ENCODE measurements around the gene CRYGC.
"Not testable (repeated sequence)": the region's sequence is repeated elsewhere in the genome, so short reads cannot be mapped to it uniquely, and the experiment has no call there.

The CRYGC gene

GRCh38 chr2:208150956-208151355 is 21.3 kb upstream of the CRYGC start:
- Histone ChIP-seq H3K9ac (ENCODE audit: low read length in 2 of 2) (no peak overlapping the region), H3K4me1 (ENCODE audit: control insufficient read depth, insufficient read depth, low read length) (no peaks in the 10 kb centered on the region), H3K27ac (ENCODE audit: low read length) (no peak overlapping the region), H3K27me3 (ENCODE audit: control insufficient read depth in 1 of 2, insufficient read depth in 2 of 2, low read length in 2 of 2) (no peaks in the 10 kb centered on the region), H3K36me3 (ENCODE audit: control insufficient read depth in 2 of 2, insufficient read depth in 2 of 2, low read length in 2 of 2) (no peaks in the 10 kb centered on the region), H3K9me3 (ENCODE audit: control insufficient read depth in 2 of 2, low read length in 2 of 2) (no peaks in the 10 kb centered on the region), H3K4me3 (ENCODE audit: low read length in 2 of 2) (no peak overlapping the region)

DNA sequence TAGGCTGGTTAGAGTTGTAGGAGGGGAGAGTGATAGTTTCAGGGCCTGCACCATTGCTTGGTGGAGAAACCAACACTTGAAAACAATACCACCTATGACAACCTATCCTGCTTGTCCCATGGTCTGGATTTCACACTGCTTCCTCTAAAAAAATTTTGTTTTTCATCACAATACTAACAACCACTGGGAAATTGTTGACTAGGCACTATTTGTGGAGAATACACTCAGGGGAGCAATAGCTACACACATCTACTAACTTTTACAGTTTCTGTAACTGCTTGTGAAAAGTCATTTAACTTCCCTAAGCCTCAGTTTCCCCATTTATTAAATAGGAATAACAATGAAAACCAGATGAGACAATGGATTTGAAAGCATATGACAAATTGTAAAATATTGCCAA is 20.5 kb upstream of the CRYGC start:
- Histone ChIP-seq H3K4me3 (ENCODE audit: low read length in 2 of 2) (no peak overlapping the region), H3K27me3 (ENCODE audit: control insufficient read depth in 1 of 2, insufficient read depth in 2 of 2, low read length in 2 of 2) (no peaks in the 10 kb centered on the region), H3K4me1 (ENCODE audit: control insufficient read depth, insufficient read depth, low read length) (no peaks in the 10 kb centered on the region), H3K9me3 (ENCODE audit: control insufficient read depth in 2 of 2, low read length in 2 of 2) (no peaks in the 10 kb centered on the region), H3K36me3 (ENCODE audit: control insufficient read depth in 2 of 2, insufficient read depth in 2 of 2, low read length in 2 of 2) (no peaks in the 10 kb centered on the region), H3K9ac (ENCODE audit: low read length in 2 of 2) (no peak overlapping the region), H3K27ac (ENCODE audit: low read length) (no peak overlapping the region)

DNA sequence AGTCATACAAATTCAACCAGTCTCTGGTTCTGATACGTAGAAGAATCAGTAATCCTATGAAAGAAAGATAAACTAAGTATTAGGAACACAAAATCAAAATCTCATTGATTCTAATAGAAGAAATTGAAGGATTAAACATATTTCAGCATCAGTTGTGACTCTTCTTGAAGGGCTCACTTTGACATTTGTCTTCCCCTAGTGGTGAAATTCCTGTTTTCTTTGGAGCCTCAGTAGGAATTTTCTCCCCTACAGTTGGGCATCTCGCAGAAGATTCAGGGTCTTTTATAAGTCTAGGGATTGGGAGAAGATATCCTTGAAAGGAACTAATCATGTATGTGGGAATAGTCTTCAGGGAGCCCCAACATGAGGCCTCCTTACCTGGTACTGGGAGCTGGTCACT is 19.2 kb upstream of the CRYGC start:
- H3K4me3 ChIP-seq (ENCODE audit: low read length in 2 of 2): no peak overlapping the region
- H3K9me3 ChIP-seq (ENCODE audit: control insufficient read depth in 2 of 2, low read length in 2 of 2): no peaks in the 10 kb centered on the region
- no peak overlapping the region for H3K27ac ChIP-seq (ENCODE audit: low read length)
- no peaks in the 10 kb centered on the region for H3K36me3 ChIP-seq (ENCODE audit: control insufficient read depth in 2 of 2, insufficient read depth in 2 of 2, low read length in 2 of 2)
- no peaks in the 10 kb centered on the region for H3K27me3 ChIP-seq (ENCODE audit: control insufficient read depth in 1 of 2, insufficient read depth in 2 of 2, low read length in 2 of 2)
- no peak overlapping the region for H3K9ac ChIP-seq (ENCODE audit: low read length in 2 of 2)
- no peaks in the 10 kb centered on the region for H3K4me1 ChIP-seq (ENCODE audit: control insufficient read depth, insufficient read depth, low read length)

DNA sequence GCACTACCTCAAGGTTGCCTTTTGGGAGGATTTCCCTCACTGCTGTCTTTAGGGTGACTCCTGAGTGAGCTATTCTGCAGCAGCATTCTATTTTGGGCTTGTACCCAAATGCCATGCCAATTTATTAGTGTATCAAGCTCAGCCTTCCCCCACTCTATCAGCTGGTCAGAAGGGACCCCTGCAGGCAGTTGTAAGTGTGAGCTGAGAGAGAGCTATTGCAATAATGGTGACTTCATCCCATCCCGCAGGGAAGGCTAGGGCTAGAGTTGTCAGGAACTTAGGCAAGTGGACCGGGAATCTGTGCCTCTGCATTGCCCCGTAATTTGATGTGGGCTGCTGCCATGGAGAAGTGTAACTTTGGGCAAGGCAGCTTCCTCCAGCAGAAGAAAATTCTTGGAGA is 18.1 kb upstream of the CRYGC start:
- no peak overlapping the region for H3K27ac ChIP-seq (ENCODE audit: low read length)

DNA sequence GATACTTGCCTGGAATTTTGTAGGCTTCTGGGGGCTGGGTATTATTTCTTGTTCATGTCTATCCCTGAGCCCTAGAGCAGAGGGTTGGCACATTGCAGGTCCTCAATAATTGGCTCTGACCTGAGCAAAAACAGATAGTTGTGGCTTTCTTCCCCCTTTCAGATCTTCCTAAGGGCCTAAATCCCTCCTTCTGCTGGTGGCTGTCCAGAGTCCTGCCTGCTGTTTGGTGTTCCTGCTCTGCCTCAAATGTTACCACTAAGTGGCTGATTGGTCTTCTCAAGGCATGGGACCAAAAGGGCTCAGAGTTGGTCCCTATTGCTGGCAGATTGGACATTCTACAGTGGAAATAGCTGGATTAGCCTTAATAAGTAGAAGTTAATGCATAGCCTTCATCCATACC is 17.4 kb upstream of the CRYGC start:
- Histone ChIP-seq H3K4me3 (ENCODE audit: low read length in 2 of 2) (no peak overlapping the region), H3K27ac (ENCODE audit: low read length) (no peak overlapping the region), H3K36me3 (ENCODE audit: control insufficient read depth in 2 of 2, insufficient read depth in 2 of 2, low read length in 2 of 2) (no peaks in the 10 kb centered on the region), H3K9ac (ENCODE audit: low read length in 2 of 2) (no peak overlapping the region), H3K9me3 (ENCODE audit: control insufficient read depth in 2 of 2, low read length in 2 of 2) (no peaks in the 10 kb centered on the region), H3K27me3 (ENCODE audit: control insufficient read depth in 1 of 2, insufficient read depth in 2 of 2, low read length in 2 of 2) (no peaks in the 10 kb centered on the region), H3K4me1 (ENCODE audit: control insufficient read depth, insufficient read depth, low read length) (no peaks in the 10 kb centered on the region)

More for the DNA sequence above, 18.1 kb upstream of the CRYGC start:
- no peaks in the 10 kb centered on the region for H3K27me3 ChIP-seq (ENCODE audit: control insufficient read depth in 1 of 2, insufficient read depth in 2 of 2, low read length in 2 of 2)
- no peaks in the 10 kb centered on the region for H3K36me3 ChIP-seq (ENCODE audit: control insufficient read depth in 2 of 2, insufficient read depth in 2 of 2, low read length in 2 of 2)
- H3K9ac ChIP-seq (ENCODE audit: low read length in 2 of 2): no peak overlapping the region
- H3K4me3 ChIP-seq (ENCODE audit: low read length in 2 of 2): no peak overlapping the region
- no peaks in the 10 kb centered on the region for H3K4me1 ChIP-seq (ENCODE audit: control insufficient read depth, insufficient read depth, low read length)
- no peaks in the 10 kb centered on the region for H3K9me3 ChIP-seq (ENCODE audit: control insufficient read depth in 2 of 2, low read length in 2 of 2)

DNA sequence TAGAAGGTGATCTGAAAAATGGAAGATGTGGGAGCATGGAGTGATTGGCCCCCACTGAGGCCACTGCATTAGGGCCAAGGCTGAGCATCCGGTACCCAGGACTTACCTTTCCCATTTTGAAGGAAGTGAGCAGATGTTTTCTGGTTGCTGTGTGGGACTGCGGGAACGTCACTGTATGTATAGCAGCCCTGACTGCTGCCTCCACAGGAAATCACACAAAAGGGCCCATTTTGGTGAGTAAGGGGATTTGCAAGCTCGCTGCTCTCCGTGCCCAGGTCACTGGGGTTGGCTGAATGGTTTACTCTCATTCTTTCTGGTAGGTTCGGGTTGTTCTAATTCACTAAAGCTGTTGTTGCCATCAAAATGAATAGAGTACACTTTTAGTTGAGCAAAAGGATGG is 16.4 kb upstream of the CRYGC start, which contains the start of gene CRYGB:
Gene CRYGB (minus strand): TSS at position 153 of the 400 bp plus-strand sequence. CDS start 38 bp downstream, at position 115.
- H3K4me3 ChIP-seq (ENCODE audit: low read length in 2 of 2): no peak within 1 kb of the TSS
- no peak within 1 kb of the TSS for H3K27ac ChIP-seq (ENCODE audit: low read length)
- no peaks in the 10 kb centered on the region for H3K4me1 ChIP-seq (ENCODE audit: control insufficient read depth, insufficient read depth, low read length)
- H3K36me3 ChIP-seq (ENCODE audit: control insufficient read depth in 2 of 2, insufficient read depth in 2 of 2, low read length in 2 of 2): no peaks in the 10 kb centered on the region
- H3K9me3 ChIP-seq (ENCODE audit: control insufficient read depth in 2 of 2, low read length in 2 of 2): no peaks in the 10 kb centered on the region
- H3K9ac ChIP-seq (ENCODE audit: low read length in 2 of 2): no peak within 1 kb of the TSS
- H3K27me3 ChIP-seq (ENCODE audit: control insufficient read depth in 1 of 2, insufficient read depth in 2 of 2, low read length in 2 of 2): no peaks in the 10 kb centered on the region

DNA sequence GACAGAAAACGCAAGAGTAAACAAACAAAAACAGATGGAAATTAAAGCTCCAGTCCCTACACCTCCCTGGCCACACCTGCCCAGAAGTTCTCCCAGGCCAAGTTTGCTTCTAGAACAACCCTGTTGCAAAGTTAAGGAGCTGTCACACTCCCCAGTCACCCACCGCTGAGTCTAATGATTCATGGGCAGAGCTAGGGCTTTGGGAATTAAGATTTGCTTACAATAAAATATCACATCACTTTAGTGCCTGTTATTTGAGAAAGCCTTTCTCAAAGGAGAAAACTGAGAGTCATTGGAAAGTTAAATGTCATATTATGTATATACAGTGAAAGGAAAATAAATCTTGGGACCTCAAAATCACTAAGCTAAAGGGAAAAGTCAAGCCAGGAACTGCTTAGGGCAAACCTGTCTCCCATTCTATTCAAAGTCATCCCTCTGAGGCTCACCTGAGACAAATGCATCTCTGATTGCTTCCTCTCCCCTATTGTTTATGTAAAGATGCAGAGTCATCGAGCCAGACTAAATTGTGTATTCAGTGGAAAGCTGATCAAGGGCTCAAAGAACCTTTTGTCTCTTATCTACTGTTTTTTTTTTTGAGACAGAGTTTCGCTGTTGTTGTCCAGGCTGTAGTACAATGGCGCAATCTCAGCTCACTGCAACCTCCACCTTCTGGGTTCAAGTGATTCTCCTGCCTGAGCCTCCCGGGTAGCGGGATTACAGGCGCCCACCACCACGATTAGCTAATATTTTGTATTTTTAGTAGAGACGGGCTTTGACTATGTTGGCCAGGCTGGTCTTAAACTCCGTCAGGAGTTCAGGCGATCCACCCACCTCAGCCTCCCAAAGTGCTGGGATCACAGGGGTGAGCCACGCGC is 13.5 kb upstream of the CRYGC start:
- Histone ChIP-seq H3K4me3 (ENCODE audit: low read length in 2 of 2) (no peak overlapping the region), H3K9ac (ENCODE audit: low read length in 2 of 2) (no peak overlapping the region), H3K36me3 (ENCODE audit: control insufficient read depth in 2 of 2, insufficient read depth in 2 of 2, low read length in 2 of 2) (no peaks in the 10 kb centered on the region), H3K27ac (ENCODE audit: low read length) (no peak overlapping the region), H3K27me3 (ENCODE audit: control insufficient read depth in 1 of 2, insufficient read depth in 2 of 2, low read length in 2 of 2) (no peaks in the 10 kb centered on the region), H3K4me1 (ENCODE audit: control insufficient read depth, insufficient read depth, low read length) (no peaks in the 10 kb centered on the region), H3K9me3 (ENCODE audit: control insufficient read depth in 2 of 2, low read length in 2 of 2) (no peaks in the 10 kb centered on the region)

- Histone ChIP-seq H3K9me3 (ENCODE audit: control insufficient read depth in 2 of 2, low read length in 2 of 2) (no peaks in the 10 kb centered on the region), H3K4me3 (ENCODE audit: low read length in 2 of 2) (no peak overlapping the region), H3K27me3 (ENCODE audit: control insufficient read depth in 1 of 2, insufficient read depth in 2 of 2, low read length in 2 of 2) (no peaks in the 10 kb centered on the region), H3K9ac (ENCODE audit: low read length in 2 of 2) (no peak overlapping the region), H3K27ac (ENCODE audit: low read length) (no peak overlapping the region), H3K36me3 (ENCODE audit: control insufficient read depth in 2 of 2, insufficient read depth in 2 of 2, low read length in 2 of 2) (no peaks in the 10 kb centered on the region), H3K4me1 (ENCODE audit: control insufficient read depth, insufficient read depth, low read length) (no peaks in the 10 kb centered on the region)
Observed at GRCh38 chr2:208142240-208142924, 12.8 kb upstream of the CRYGC start.

GRCh38 chr2:208139447-208139846 is 9.8 kb upstream of the CRYGC start:
- H3K27me3 ChIP-seq (ENCODE audit: control insufficient read depth in 1 of 2, insufficient read depth in 2 of 2, low read length in 2 of 2): no peaks in the 10 kb centered on the region
- H3K9me3 ChIP-seq (ENCODE audit: control insufficient read depth in 2 of 2, low read length in 2 of 2): no peaks in the 10 kb centered on the region
- no peaks in the 10 kb centered on the region for H3K36me3 ChIP-seq (ENCODE audit: control insufficient read depth in 2 of 2, insufficient read depth in 2 of 2, low read length in 2 of 2)
- no peak overlapping the region for H3K4me3 ChIP-seq (ENCODE audit: low read length in 2 of 2)
- no peak overlapping the region for H3K9ac ChIP-seq (ENCODE audit: low read length in 2 of 2)
- no peak overlapping the region for H3K27ac ChIP-seq (ENCODE audit: low read length)
- no peaks in the 10 kb centered on the region for H3K4me1 ChIP-seq (ENCODE audit: control insufficient read depth, insufficient read depth, low read length)

GRCh38 chr2:208138334-208138733 is 8.7 kb upstream of the CRYGC start:
- not testable (repeated sequence) for H3K27me3 ChIP-seq (ENCODE audit: control insufficient read depth in 1 of 2, insufficient read depth in 2 of 2, low read length in 2 of 2); H3K27ac ChIP-seq (ENCODE audit: low read length); H3K9me3 ChIP-seq (ENCODE audit: control insufficient read depth in 2 of 2, low read length in 2 of 2); H3K4me1 ChIP-seq (ENCODE audit: control insufficient read depth, insufficient read depth, low read length); H3K9ac ChIP-seq (ENCODE audit: low read length in 2 of 2); H3K4me3 ChIP-seq (ENCODE audit: low read length in 2 of 2); H3K36me3 ChIP-seq (ENCODE audit: control insufficient read depth in 2 of 2, insufficient read depth in 2 of 2, low read length in 2 of 2)

GRCh38 chr2:208136716-208137094 is 7.1 kb upstream of the CRYGC start:
- no peak overlapping the region for H3K9ac ChIP-seq (ENCODE audit: low read length in 2 of 2)
- H3K4me3 ChIP-seq (ENCODE audit: low read length in 2 of 2): no peak overlapping the region
- no peaks in the 10 kb centered on the region for H3K9me3 ChIP-seq (ENCODE audit: control insufficient read depth in 2 of 2, low read length in 2 of 2)
- H3K36me3 ChIP-seq (ENCODE audit: control insufficient read depth in 2 of 2, insufficient read depth in 2 of 2, low read length in 2 of 2): no peaks in the 10 kb centered on the region
- no peak overlapping the region for H3K27ac ChIP-seq (ENCODE audit: low read length)
- no peaks in the 10 kb centered on the region for H3K27me3 ChIP-seq (ENCODE audit: control insufficient read depth in 1 of 2, insufficient read depth in 2 of 2, low read length in 2 of 2)
- H3K4me1 ChIP-seq (ENCODE audit: control insufficient read depth, insufficient read depth, low read length): no peaks in the 10 kb centered on the region
